ENCODE measurements around the gene NOL9. TPM values are rescaled to one million over a fixed set of nuclear protein-coding genes. Genes with fewer than 3 reads are reported as not detected.

The NOL9 gene
- total and polyA plus RNA-seq, 2 of the 13 experiments (the other 11 are each of a cell fraction or from before 2014, with no cell fraction given): 18.0 to 24.7 TPM

DNA sequence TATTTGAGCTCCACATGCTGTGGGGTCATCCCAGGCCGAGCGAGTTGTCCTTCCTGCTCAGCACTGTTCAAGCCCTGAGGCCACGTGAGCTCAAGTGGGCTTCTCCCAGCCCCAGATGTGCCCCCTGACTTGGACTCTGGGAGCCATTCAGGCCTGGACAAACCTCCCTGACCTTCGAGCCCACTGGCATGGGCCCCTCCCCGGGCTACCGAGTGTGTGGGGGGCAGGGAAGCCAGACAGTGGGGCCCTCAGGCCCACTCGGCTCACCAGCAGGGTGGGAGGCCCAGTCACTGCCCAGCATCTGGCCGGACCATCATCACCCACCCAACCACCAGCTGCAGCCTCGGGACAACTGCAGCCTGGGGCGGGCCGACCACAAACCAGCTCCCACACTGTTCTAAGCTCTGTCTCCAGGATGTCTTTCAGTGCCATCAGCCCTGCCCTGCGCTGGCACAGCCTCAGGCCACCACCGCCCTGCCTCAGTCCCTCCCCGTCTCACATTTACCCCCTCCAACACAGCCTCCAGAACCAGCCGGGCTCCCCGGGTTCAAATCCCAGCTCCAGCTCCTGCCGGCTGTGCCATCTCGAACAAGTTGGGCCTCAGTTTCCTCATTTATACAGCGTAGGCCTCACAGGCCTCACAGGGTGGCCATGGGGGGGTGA is 41.9 kb downstream of the NOL9 start (continued):
- TF ChIP-seq, protein P1, sequence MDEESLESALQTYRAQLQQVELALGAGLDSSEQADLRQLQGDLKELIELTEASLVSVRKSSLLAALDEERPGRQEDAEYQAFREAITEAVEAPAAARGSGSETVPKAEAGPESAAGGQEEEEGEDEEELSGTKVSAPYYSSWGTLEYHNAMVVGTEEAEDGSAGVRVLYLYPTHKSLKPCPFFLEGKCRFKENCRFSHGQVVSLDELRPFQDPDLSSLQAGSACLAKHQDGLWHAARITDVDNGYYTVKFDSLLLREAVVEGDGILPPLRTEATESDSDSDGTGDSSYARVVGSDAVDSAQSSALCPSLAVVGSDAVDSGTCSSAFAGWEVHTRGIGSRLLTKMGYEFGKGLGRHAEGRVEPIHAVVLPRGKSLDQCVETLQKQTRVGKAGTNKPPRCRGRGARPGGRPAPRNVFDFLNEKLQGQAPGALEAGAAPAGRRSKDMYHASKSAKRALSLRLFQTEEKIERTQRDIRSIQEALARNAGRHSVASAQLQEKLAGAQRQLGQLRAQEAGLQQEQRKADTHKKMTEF (CRISPR knock-in tag; IDR thresholded peaks at IDR 0.05): 0 out of 2 replicates have a peak, but pooled peaks have one; percentile 12
- TF ChIP-seq JUN (CRISPR knock-in tag; IDR thresholded peaks at IDR 0.05): no peak
- no peak for TF ChIP-seq CENPT (CRISPR knock-in tag; IDR thresholded peaks at IDR 0.05; ENCODE audit: low read depth)
- peak; percentile 68 for TF ChIP-seq ZFX (CRISPR knock-in tag; IDR thresholded peaks at IDR 0.05; ENCODE audit: low read depth)
- TF ChIP-seq, protein P2, sequence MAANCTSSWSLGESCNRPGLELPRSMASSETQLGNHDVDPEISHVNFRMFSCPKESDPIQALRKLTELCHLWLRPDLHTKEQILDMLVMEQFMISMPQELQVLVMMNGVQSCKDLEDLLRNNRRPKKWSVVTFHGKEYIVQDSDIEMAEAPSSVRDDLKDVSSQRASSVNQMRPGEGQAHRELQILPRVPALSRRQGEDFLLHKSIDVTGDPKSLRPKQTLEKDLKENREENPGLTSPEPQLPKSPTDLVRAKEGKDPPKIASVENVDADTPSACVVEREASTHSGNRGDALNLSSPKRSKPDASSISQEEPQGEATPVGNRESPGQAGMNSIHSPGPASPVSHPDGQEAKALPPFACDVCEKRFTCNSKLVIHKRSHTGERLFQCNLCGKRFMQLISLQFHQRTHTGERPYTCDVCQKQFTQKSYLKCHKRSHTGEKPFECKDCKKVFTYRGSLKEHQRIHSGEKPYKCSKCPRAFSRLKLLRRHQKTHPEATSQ (CRISPR knock-in tag; IDR thresholded peaks at IDR 0.05; ENCODE audit: borderline replicate concordance): no peak
- TF ChIP-seq HDAC2 (CRISPR knock-in tag; IDR thresholded peaks at IDR 0.05): 0 out of 2 replicates have a peak, but pooled peaks have one; percentile 7
- TF ChIP-seq, protein P3, sequence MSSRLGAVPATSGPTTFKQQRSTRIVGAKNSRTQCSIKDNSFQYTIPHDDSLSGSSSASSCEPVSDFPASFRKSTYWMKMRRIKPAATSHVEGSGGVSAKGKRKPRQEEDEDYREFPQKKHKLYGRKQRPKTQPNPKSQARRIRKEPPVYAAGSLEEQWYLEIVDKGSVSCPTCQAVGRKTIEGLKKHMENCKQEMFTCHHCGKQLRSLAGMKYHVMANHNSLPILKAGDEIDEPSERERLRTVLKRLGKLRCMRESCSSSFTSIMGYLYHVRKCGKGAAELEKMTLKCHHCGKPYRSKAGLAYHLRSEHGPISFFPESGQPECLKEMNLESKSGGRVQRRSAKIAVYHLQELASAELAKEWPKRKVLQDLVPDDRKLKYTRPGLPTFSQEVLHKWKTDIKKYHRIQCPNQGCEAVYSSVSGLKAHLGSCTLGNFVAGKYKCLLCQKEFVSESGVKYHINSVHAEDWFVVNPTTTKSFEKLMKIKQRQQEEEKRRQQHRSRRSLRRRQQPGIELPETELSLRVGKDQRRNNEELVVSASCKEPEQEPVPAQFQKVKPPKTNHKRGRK (CRISPR knock-in tag; IDR thresholded peaks at IDR 0.05): no peak
- TF ChIP-seq ZNF33B (CRISPR knock-in tag; IDR thresholded peaks at IDR 0.05): no peak
- TF ChIP-seq, protein P4, sequence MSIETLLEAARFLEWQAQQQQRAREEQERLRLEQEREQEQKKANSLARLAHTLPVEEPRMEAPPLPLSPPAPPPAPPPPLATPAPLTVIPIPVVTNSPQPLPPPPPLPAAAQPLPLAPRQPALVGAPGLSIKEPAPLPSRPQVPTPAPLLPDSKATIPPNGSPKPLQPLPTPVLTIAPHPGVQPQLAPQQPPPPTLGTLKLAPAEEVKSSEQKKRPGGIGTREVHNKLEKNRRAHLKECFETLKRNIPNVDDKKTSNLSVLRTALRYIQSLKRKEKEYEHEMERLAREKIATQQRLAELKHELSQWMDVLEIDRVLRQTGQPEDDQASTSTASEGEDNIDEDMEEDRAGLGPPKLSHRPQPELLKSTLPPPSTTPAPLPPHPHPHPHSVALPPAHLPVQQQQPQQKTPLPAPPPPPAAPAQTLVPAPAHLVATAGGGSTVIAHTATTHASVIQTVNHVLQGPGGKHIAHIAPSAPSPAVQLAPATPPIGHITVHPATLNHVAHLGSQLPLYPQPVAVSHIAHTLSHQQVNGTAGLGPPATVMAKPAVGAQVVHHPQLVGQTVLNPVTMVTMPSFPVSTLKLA (IDR thresholded peaks at IDR 0.05): no peak
- TF ChIP-seq, protein P5, sequence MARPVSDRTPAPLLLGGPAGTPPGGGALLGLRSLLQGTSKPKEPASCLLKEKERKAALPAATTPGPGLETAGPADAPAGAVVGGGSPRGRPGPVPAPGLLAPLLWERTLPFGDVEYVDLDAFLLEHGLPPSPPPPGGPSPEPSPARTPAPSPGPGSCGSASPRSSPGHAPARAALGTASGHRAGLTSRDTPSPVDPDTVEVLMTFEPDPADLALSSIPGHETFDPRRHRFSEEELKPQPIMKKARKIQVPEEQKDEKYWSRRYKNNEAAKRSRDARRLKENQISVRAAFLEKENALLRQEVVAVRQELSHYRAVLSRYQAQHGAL (CRISPR knock-in tag; IDR thresholded peaks at IDR 0.05; ENCODE audit: not compliant biosample characterization): no peak
- no peak for TF ChIP-seq ZNF75D (CRISPR knock-in tag; IDR thresholded peaks at IDR 0.05; ENCODE audit: borderline replicate concordance)
- TF ChIP-seq ZNF547 (CRISPR knock-in tag; IDR thresholded peaks at IDR 0.05): no peak
- no peak for TF ChIP-seq BCL6 (CRISPR knock-in tag; IDR thresholded peaks at IDR 0.05)
- TF ChIP-seq SOX5 (CRISPR knock-in tag; IDR thresholded peaks at IDR 0.05; ENCODE audit: borderline replicate concordance): no peak
- no peak for TF ChIP-seq NCOA5 (CRISPR knock-in tag; IDR thresholded peaks at IDR 0.05)
- TF ChIP-seq RNF2 (conservative IDR thresholded peaks at IDR 0.05; ENCODE audit: low read depth): no peak
- no peak for TF ChIP-seq TBP (CRISPR knock-in tag; IDR thresholded peaks at IDR 0.05)
- TF ChIP-seq XBP1 (CRISPR knock-in tag; IDR thresholded peaks at IDR 0.05): no peak
- no peak for TF ChIP-seq STAT5B (CRISPR knock-in tag; IDR thresholded peaks at IDR 0.05)
- TF ChIP-seq ETV6 (CRISPR knock-in tag; conservative IDR thresholded peaks at IDR 0.05): no peak
- TF ChIP-seq ZNF34 (CRISPR knock-in tag; IDR thresholded peaks at IDR 0.05; ENCODE audit: borderline replicate concordance): no peak
- TF ChIP-seq ZNF749 (CRISPR knock-in tag; IDR thresholded peaks at IDR 0.05; ENCODE audit: borderline replicate concordance): no peak
- TF ChIP-seq ZNF747 (CRISPR knock-in tag; IDR thresholded peaks at IDR 0.05; ENCODE audit: borderline replicate concordance): no peak
